Trophoblast cell (in vitro differentiated cells and primary cell): ENCODE measurements around the gene C11orf21.

ENCODE experiments used
- DNase-seq, 2 donors: peaks; one replicate each; pipeline ENCODE4 v3.0.0-alpha.2; 2016
- H2AFZ ChIP-seq: 2 replicates; pipeline ENCODE4 v1.6.1; 2013; ENCODE audit warnings: low read length, moderate library complexity, mild to moderate bottlenecking; ENCODE audit not compliant: insufficient read depth, poor library complexity
- H2AK5ac ChIP-seq: 2 replicates; pipeline ENCODE4 v1.6.1; 2013; ENCODE audit warnings: mild to moderate bottlenecking, low read length
- H2BK120ac ChIP-seq: 2 replicates; pipeline ENCODE4 v1.6.1; 2013; ENCODE audit warnings: low read length, mild to moderate bottlenecking, moderate library complexity; ENCODE audit not compliant: insufficient read depth, poor library complexity
- H2BK12ac ChIP-seq: 2 replicates; pipeline ENCODE4 v1.6.1; 2013; ENCODE audit warnings: mild to moderate bottlenecking, low read length, moderate library complexity
- H2BK5ac ChIP-seq: 2 replicates; pipeline ENCODE4 v1.6.1; 2013; ENCODE audit warnings: low read length, low read depth, moderate library complexity, mild to moderate bottlenecking; ENCODE audit not compliant: poor library complexity
- H3K14ac ChIP-seq: 2 replicates; pipeline ENCODE4 v1.6.1; 2013; ENCODE audit warnings: mild to moderate bottlenecking, low read length
- H3K18ac ChIP-seq: 2 replicates; pipeline ENCODE4 v1.6.1; 2013; ENCODE audit warnings: mild to moderate bottlenecking, low read length
- H3K23ac ChIP-seq: 2 replicates; pipeline ENCODE4 v1.6.1; 2013; ENCODE audit warnings: low read length
- H3K27ac ChIP-seq: 2 replicates; pipeline ENCODE4 v1.5.1; 2013; ENCODE audit warnings: low read depth, mild to moderate bottlenecking, inconsistent platforms, low read length, moderate library complexity
- H3K27me3 ChIP-seq: 2 replicates; pipeline ENCODE4 v1.6.1; 2013; ENCODE audit warnings: inconsistent platforms, mild to moderate bottlenecking, low read length, moderate library complexity; ENCODE audit not compliant: insufficient read depth
- H3K36me3 ChIP-seq, 2 experiments: 1 replicate in 1 of 2; 2 replicates in 1 of 2; pipeline ENCODE4 v1.6.1; 2013; ENCODE audit warnings: low read length in 2 of 2, mild to moderate bottlenecking in 2 of 2, moderate library complexity in 1 of 2; ENCODE audit not compliant: insufficient read depth in 2 of 2, control insufficient read depth in 1 of 2
- H3K4ac ChIP-seq: 2 replicates; pipeline ENCODE4 v1.6.1; 2013; ENCODE audit warnings: low read depth, mild to moderate bottlenecking, low read length, moderate library complexity
- H3K4me1 ChIP-seq, 2 experiments: 1 replicate in 1 of 2; 2 replicates in 1 of 2; pipeline ENCODE4 v1.6.1; 2013; ENCODE audit warnings: low read length in 2 of 2, mild to moderate bottlenecking in 2 of 2, moderate library complexity in 1 of 2; ENCODE audit not compliant: insufficient read depth in 2 of 2, control insufficient read depth in 1 of 2
- H3K4me2 ChIP-seq: 2 replicates; pipeline ENCODE4 v1.6.1; 2013; ENCODE audit warnings: inconsistent platforms, mild to moderate bottlenecking, low read length, moderate library complexity
- H3K4me3 ChIP-seq: 2 replicates; pipeline ENCODE4 v1.5.1; 2013; ENCODE audit warnings: mild to moderate bottlenecking, low read depth, low read length, inconsistent platforms
- H3K79me1 ChIP-seq: one replicate; pipeline ENCODE4 v1.6.1; 2013; ENCODE audit warnings: low read length
- H3K79me2 ChIP-seq: 2 replicates; pipeline ENCODE4 v1.6.1; 2013; ENCODE audit warnings: low read length, mild to moderate bottlenecking; ENCODE audit not compliant: control insufficient read depth, insufficient read depth, poor library complexity
- H3K9ac ChIP-seq: 2 replicates; pipeline ENCODE4 v1.6.1; 2013; ENCODE audit warnings: mild to moderate bottlenecking, low read length
- H3K9me3 ChIP-seq: 2 replicates; pipeline ENCODE4 v1.6.1; 2013; ENCODE audit warnings: low read depth, mild to moderate bottlenecking, control low read depth, inconsistent platforms, low read length; ENCODE audit not compliant: insufficient read depth
- H4K12ac ChIP-seq: 2 replicates; pipeline ENCODE4 v1.6.1; 2013; ENCODE audit warnings: low read depth, mild to moderate bottlenecking, low read length, moderate library complexity
- H4K8ac ChIP-seq: 2 replicates; pipeline ENCODE4 v1.6.1; 2013; ENCODE audit warnings: low read depth, mild to moderate bottlenecking, low read length, moderate library complexity
- H4K91ac ChIP-seq: one replicate; pipeline ENCODE4 v1.6.1; 2013; ENCODE audit warnings: low read depth, mild to moderate bottlenecking, low read length, moderate library complexity
- WGBS: extraction: QIAGEN DNeasy Blood & Tissue Kit; methylation state at CpG from one replicate; pipeline ENCODE4 v1.1.7; 2013; ENCODE audit warnings: missing lambda C conversion rate; ENCODE audit not compliant: insufficient read length, insufficient coverage; ENCODE audit errors: extremely low coverage; 5-methylcytosine and 5-hydroxymethylcytosine counted together

C11orf21 gene

GRCh38 chr11:2294926-2295290 is 6.8 kb downstream of the C11orf21 start:
- Histone ChIP-seq H3K9ac (no peak overlapping the region), H4K8ac (no peak overlapping the region), H3K23ac (no peak overlapping the region), H3K18ac (no peak overlapping the region), H2AK5ac (no peak overlapping the region), H2BK12ac (no peak overlapping the region), H3K4me3 (no peak overlapping the region), H3K27ac (no peak overlapping the region), H2BK120ac (no peak overlapping the region), H3K14ac (no peak overlapping the region), H3K36me3 (no peaks in the 10 kb centered on the region), H4K91ac (no peak overlapping the region), H4K12ac (no peak overlapping the region), H3K9me3 (no peaks in the 10 kb centered on the region), H3K4me1 (no peaks in the 10 kb centered on the region), H3K4me2 (no peak overlapping the region), H3K27me3 (no peaks in the 10 kb centered on the region), H3K4ac (no peak overlapping the region), H2AFZ (no peak overlapping the region), H3K79me1 (no peaks in the 10 kb centered on the region), H2BK5ac (no peak overlapping the region), H3K79me2 (no peaks in the 10 kb centered on the region)
- WGBS, result no CpG with 5 or more reads among the region's 8 CpGs
- DNase-seq, result no peak

DNA sequence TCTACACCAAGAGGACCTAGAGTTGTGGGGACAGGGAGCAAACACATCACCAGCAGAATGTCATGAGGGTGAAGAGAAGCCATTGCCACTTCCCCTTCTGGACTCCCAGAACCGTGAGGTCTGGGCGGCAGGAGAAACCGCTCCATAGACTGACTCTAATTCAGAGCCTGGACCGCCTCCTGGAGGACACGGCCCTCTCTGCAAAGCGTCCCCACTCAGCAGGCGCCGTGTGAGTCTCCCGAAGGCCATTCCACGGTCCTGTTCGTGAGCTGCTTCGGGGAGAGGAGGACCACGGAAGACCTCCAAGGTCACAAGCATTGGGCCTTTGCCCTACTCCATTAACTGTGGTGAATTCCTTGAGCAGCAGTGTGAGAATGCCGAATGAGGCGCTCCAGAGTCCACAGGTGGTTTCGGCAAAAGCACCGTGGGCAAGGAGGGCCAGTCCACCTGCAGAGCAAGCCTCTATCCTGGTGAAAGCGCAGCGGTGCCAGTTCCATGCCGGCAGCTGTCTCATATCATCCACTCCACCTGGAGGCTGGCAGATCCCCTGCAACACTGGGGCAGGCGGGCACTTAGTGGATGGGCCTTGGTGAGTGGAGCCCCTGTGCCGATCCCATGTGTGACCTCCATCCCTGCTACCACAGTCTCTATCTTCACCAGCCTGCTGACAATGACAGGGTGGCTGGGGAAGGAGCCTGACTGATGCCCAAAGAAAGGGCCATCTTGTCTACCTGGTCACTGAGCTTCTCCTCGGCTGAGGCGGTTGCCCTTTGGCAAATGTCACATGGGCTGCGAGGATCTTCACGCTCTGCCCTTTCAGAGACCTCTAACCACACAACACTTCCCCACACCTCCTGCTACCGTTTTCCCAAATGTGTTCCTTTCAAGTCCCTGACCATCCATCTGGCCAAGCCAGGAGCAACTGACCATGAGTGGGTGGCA is 7.5 kb downstream of the C11orf21 start:
- no peaks in the 10 kb centered on the region for H3K79me1 ChIP-seq
- no CpG with 5 or more reads among the region's 27 CpGs for WGBS
- H2BK12ac ChIP-seq, result no peak overlapping the region
- no peak overlapping the region for H3K27ac ChIP-seq
- H3K79me2 ChIP-seq, result no peaks in the 10 kb centered on the region
- H3K4me2 ChIP-seq, result no peak overlapping the region
- H2AFZ ChIP-seq, result no peak overlapping the region
- H4K91ac ChIP-seq, result no peak overlapping the region
- no peak overlapping the region for H3K18ac ChIP-seq
- DNase-seq, result peak; percentile 62 to 83
- H4K8ac ChIP-seq, result no peak overlapping the region
- H3K23ac ChIP-seq, result no peak overlapping the region
- no peak overlapping the region for H2BK120ac ChIP-seq
- H3K4ac ChIP-seq, result no peak overlapping the region
- no peak overlapping the region for H3K4me3 ChIP-seq
- no peak overlapping the region for H2AK5ac ChIP-seq
- no peaks in the 10 kb centered on the region for H3K4me1 ChIP-seq
- no peaks in the 10 kb centered on the region for H3K36me3 ChIP-seq
- no peak overlapping the region for H2BK5ac ChIP-seq
- no peaks in the 10 kb centered on the region for H3K27me3 ChIP-seq
- H4K12ac ChIP-seq, result no peak overlapping the region
- H3K9me3 ChIP-seq, result no peaks in the 10 kb centered on the region
- H3K14ac ChIP-seq, result no peak overlapping the region
- H3K9ac ChIP-seq, result no peak overlapping the region

GRCh38 chr11:2293531-2293971 is 8.2 kb downstream of the C11orf21 start:
- Histone ChIP-seq H3K14ac (no peak overlapping the region), H3K23ac (no peak overlapping the region), H2BK120ac (no peak overlapping the region), H3K9me3 (no peaks in the 10 kb centered on the region), H3K4me2 (no peak overlapping the region), H2AFZ (no peak overlapping the region), H3K18ac (no peak overlapping the region), H3K4ac (no peak overlapping the region), H4K8ac (no peak overlapping the region), H3K27me3 (no peaks in the 10 kb centered on the region), H3K9ac (no peak overlapping the region), H2BK5ac (no peak overlapping the region), H3K79me2 (no peaks in the 10 kb centered on the region), H2AK5ac (no peak overlapping the region), H3K79me1 (no peaks in the 10 kb centered on the region), H3K36me3 (no peaks in the 10 kb centered on the region), H3K27ac (no peak overlapping the region), H3K4me3 (no peak overlapping the region), H3K4me1 (no peaks in the 10 kb centered on the region), H4K91ac (no peak overlapping the region), H4K12ac (no peak overlapping the region), H2BK12ac (no peak overlapping the region)
- DNase-seq, result peak; percentile 37 to 68
- WGBS, result no CpG with 5 or more reads among the region's 20 CpGs

GRCh38 chr11:2290351-2290841 is 11.3 kb downstream of the C11orf21 start:
- H3K79me2 ChIP-seq, result no peaks in the 10 kb centered on the region
- H3K27me3 ChIP-seq, result no peaks in the 10 kb centered on the region
- no peak overlapping the region for H2AK5ac ChIP-seq
- peak in 1 of 2 donors; percentile 34 for DNase-seq
- no peak overlapping the region for H2BK120ac ChIP-seq
- no CpG with 5 or more reads among the region's 10 CpGs for WGBS
- no peaks in the 10 kb centered on the region for H3K9me3 ChIP-seq
- H3K36me3 ChIP-seq, result no peaks in the 10 kb centered on the region
- H3K4ac ChIP-seq, result no peak overlapping the region
- no peak overlapping the region for H2AFZ ChIP-seq
- H3K23ac ChIP-seq, result no peak overlapping the region
- H3K4me2 ChIP-seq, result no peak overlapping the region
- H4K8ac ChIP-seq, result no peak overlapping the region
- no peak overlapping the region for H3K14ac ChIP-seq
- no peaks in the 10 kb centered on the region for H3K4me1 ChIP-seq
- no peak overlapping the region for H4K12ac ChIP-seq
- H2BK12ac ChIP-seq, result no peak overlapping the region
- no peak overlapping the region for H2BK5ac ChIP-seq
- H4K91ac ChIP-seq, result no peak overlapping the region
- no peak overlapping the region for H3K18ac ChIP-seq
- no peaks in the 10 kb centered on the region for H3K79me1 ChIP-seq
- no peak overlapping the region for H3K27ac ChIP-seq
- H3K4me3 ChIP-seq, result no peak overlapping the region
- H3K9ac ChIP-seq, result no peak overlapping the region
